ENCODE data around the gene ELMO1.

DNA sequence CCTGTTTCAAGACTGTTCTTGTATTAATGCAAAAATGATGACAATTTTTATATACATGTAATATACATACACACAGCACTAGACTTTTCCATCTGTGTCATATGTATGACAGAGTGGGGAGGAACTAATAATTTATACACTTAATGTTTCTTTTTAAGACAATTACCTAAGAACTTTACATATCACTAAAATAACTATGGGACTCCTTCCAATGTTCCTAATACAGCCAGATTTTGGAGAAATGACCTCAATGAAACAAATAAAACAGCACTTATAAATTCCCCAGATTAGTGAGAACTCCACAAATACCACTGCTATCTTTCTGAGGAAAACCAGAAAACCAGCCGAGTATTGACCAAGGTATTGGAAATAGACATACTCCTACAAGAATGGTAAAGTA is 199.4 kb downstream of the ELMO1 start:
- no peak for TF ChIP-seq POLR2AphosphoS5 (IDR thresholded peaks at IDR 0.05)
- TF ChIP-seq, protein P1, sequence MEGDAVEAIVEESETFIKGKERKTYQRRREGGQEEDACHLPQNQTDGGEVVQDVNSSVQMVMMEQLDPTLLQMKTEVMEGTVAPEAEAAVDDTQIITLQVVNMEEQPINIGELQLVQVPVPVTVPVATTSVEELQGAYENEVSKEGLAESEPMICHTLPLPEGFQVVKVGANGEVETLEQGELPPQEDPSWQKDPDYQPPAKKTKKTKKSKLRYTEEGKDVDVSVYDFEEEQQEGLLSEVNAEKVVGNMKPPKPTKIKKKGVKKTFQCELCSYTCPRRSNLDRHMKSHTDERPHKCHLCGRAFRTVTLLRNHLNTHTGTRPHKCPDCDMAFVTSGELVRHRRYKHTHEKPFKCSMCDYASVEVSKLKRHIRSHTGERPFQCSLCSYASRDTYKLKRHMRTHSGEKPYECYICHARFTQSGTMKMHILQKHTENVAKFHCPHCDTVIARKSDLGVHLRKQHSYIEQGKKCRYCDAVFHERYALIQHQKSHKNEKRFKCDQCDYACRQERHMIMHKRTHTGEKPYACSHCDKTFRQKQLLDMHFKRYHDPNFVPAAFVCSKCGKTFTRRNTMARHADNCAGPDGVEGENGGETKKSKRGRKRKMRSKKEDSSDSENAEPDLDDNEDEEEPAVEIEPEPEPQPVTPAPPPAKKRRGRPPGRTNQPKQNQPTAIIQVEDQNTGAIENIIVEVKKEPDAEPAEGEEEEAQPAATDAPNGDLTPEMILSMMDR (IDR thresholded peaks at IDR 0.05): no peak
- no peak for TF ChIP-seq POLR2A (IDR thresholded peaks at IDR 0.05)
